Natural killer cell (primary cell): ENCODE measurements around the gene MAGEA8. TPM values are rescaled to one million over a fixed set of nuclear protein-coding genes. Genes with fewer than 3 reads are reported as not detected.
"Not testable (repeated sequence)": the region's sequence is repeated elsewhere in the genome, so short reads cannot be mapped to it uniquely, and the experiment has no call there.

Experiments used
- ATAC-seq, 3 donors: fragments of 150-1000 bp in 2 of 3; fragments of 200-7000 bp in 1 of 3; cut with Tn5 transposase; 1 replicate in 1 of 3; 2 replicates in 2 of 3; pipeline ENCODE4 v1.10.0; 2021; ENCODE audit warnings: mild to moderate bottlenecking in 2 of 3, moderate library complexity in 2 of 3
- DNase-seq, 2 donors: peaks; one replicate each; pipeline versions ENCODE4 v3.0.0 to v3.0.0-alpha.2; 2013 to 2021; ENCODE audit warnings: mixed read lengths in 1 of 2
- H3K27ac ChIP-seq: one replicate; pipeline ENCODE4 v1.5.1; 2013; ENCODE audit warnings: mild to moderate bottlenecking, low read length
- H3K27me3 ChIP-seq: one replicate; pipeline ENCODE4 v1.6.1; 2013; ENCODE audit warnings: low read length; ENCODE audit not compliant: control insufficient read depth, insufficient read depth
- H3K36me3 ChIP-seq: one replicate; pipeline ENCODE4 v1.6.1; 2013; ENCODE audit warnings: low read length; ENCODE audit not compliant: control insufficient read depth, insufficient read depth
- H3K4me1 ChIP-seq: one replicate; pipeline ENCODE4 v1.6.1; 2013; ENCODE audit warnings: low read length; ENCODE audit not compliant: control insufficient read depth, insufficient read depth
- H3K4me3 ChIP-seq: one replicate; pipeline ENCODE4 v1.5.1; 2013; ENCODE audit warnings: low read length
- H3K9me3 ChIP-seq: one replicate; pipeline ENCODE4 v1.6.1; 2013; ENCODE audit warnings: low read length; ENCODE audit not compliant: control insufficient read depth, insufficient read depth
- H3K27ac Mint-ChIP-seq, 2 donors: one replicate each; pipeline ENCODE4 v1.8.0; 2022; ENCODE audit warnings: mild to moderate bottlenecking in 2 of 2, mixed read lengths in 2 of 2, moderate library complexity in 1 of 2
- H3K27me3 Mint-ChIP-seq, 2 donors: one replicate each; pipeline ENCODE4 v1.8.0; 2022; ENCODE audit warnings: low read depth in 2 of 2, mixed read lengths in 2 of 2
- H3K36me3 Mint-ChIP-seq: one replicate; pipeline ENCODE4 v1.8.0; 2022; ENCODE audit warnings: mixed read lengths
- H3K4me1 Mint-ChIP-seq, 2 donors: one replicate each; pipeline ENCODE4 v1.8.0; 2022; ENCODE audit warnings: mixed read lengths in 2 of 2
- H3K4me3 Mint-ChIP-seq: one replicate; pipeline ENCODE4 v1.8.0; 2022; ENCODE audit warnings: mild to moderate bottlenecking, moderate library complexity, mixed read lengths
- H3K9me3 Mint-ChIP-seq, 2 donors: one replicate each; pipeline ENCODE4 v1.8.0; 2022; ENCODE audit warnings: mixed read lengths in 2 of 2
- CTCF ChIP-seq: fragments of 200-600 bp; IDR thresholded peaks from one replicate; pipeline ENCODE4 v1.8.0; 2022; ENCODE audit warnings: antibody characterized with exemption
- WGBS: methylation state at CpG from one replicate; pipeline ENCODE4 v1.1.7; 2013; ENCODE audit warnings: missing lambda C conversion rate; ENCODE audit not compliant: insufficient coverage; 5-methylcytosine and 5-hydroxymethylcytosine counted together
- intact Hi-C: fragments of 100-400 bp; cut with micrococcal nuclease; formaldehyde crosslinking; loops from one replicate; pipeline ENCODE4 v1.14.2; 2022
- total RNA-seq, 4 donors: library from RNA; stranded (reverse); fragments of 120-200 nt in 1 of 4; gene quantifications; one replicate each; pipeline versions ENCODE4 v1.2.3 to v1.2.4, GENCODE V29; 2013 to 2022

The MAGEA8 gene
- not detected for total RNA-seq
- total RNA-seq (2013): not detected

- no peaks in the 10 kb centered on the region for H3K9me3 ChIP-seq
- H3K4me3 Mint-ChIP-seq: no peak within 1 kb of the TSS
- ATAC-seq (peak in 1 of 3 donors; percentile 37), DNase-seq (peak in 1 of 2 donors; percentile 3)
- no peak within 1 kb of the TSS for H3K27ac Mint-ChIP-seq
- no peak for TF ChIP-seq CTCF
- no peaks in the 10 kb centered on the region for H3K36me3 Mint-ChIP-seq
- no peak within 1 kb of the TSS for H3K4me3 ChIP-seq
- H3K9me3 Mint-ChIP-seq: no peaks in the 10 kb centered on the region
- H3K4me1 ChIP-seq: peaks cover 15% of the 10 kb centered on the region
- no peak within 1 kb of the TSS for H3K27ac ChIP-seq
- 97% methylated on average over 28 of the region's 33 CpGs for WGBS
- no peaks in the 10 kb centered on the region for H3K36me3 ChIP-seq
- H3K4me1 Mint-ChIP-seq: peaks cover 7 to 10% of the 10 kb centered on the region in 2 donors
- H3K27me3 ChIP-seq: no peaks in the 10 kb centered on the region
- intact Hi-C loops: no loop called here
- H3K27me3 Mint-ChIP-seq: peaks cover 4 to 18% of the 10 kb centered on the region in 2 donors
Measured at GRCh38 chrX:149881081-149881711, at the start of gene MAGEA8. TSS of gene MAGEA8 (plus strand) at chrX:149881183. CDS start at chrX:149884273, 3,090 bp downstream.

DNA sequence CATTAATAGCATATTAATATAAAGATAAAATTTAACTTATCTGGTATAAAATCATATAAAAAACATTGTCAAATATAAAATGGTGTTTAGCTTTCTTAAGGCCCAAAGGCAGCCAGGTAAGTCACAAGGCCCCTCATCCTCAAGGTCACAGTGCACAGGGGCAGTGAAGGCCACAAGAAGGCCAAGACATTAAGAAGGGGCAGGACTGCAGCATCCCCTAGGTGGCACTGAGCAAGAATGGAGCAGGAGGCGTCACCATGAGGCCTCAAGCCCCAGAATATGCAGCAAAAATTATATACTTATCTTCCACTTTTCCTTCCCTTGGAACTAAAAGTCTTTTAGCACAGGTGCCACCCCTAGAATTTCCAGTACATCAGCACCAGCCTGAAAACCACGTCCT is 49.5 kb upstream of the MAGEA8 start:
- H3K27ac ChIP-seq: no peak overlapping the region
- intact Hi-C loops: no loop called here
- WGBS: 69% methylated on average over 2 of the region's 2 CpGs
- H3K27me3 ChIP-seq: no peaks in the 10 kb centered on the region
- H3K9me3 Mint-ChIP-seq: no peaks in the 10 kb centered on the region
- peaks cover 0 to 6% of the 10 kb centered on the region in 2 donors for H3K27me3 Mint-ChIP-seq
- DNase-seq (peak in 1 of 2 donors; percentile 11), ATAC-seq (no peak)
- no peak overlapping the region for H3K4me3 Mint-ChIP-seq
- peak overlapping the region; percentile 1 to 47 for H3K27ac Mint-ChIP-seq
- H3K4me1 Mint-ChIP-seq: peaks cover 37 to 49% of the 10 kb centered on the region in 2 donors
- H3K36me3 Mint-ChIP-seq: no peaks in the 10 kb centered on the region
- TF ChIP-seq CTCF: no peak
- no peaks in the 10 kb centered on the region for H3K9me3 ChIP-seq
- peaks cover 23% of the 10 kb centered on the region for H3K4me1 ChIP-seq
- H3K36me3 ChIP-seq: no peaks in the 10 kb centered on the region
- H3K4me3 ChIP-seq: no peak overlapping the region

GRCh38 chrX:149836728-149837127 is 44.3 kb upstream of the MAGEA8 start:
- H3K27me3 ChIP-seq, H3K36me3 ChIP-seq, H3K27ac Mint-ChIP-seq, H3K9me3 ChIP-seq, H3K27ac ChIP-seq, intact Hi-C loops, H3K4me3 Mint-ChIP-seq, DNase-seq, H3K27me3 Mint-ChIP-seq, ATAC-seq, H3K4me3 ChIP-seq, H3K4me1 ChIP-seq, H3K9me3 Mint-ChIP-seq, H3K36me3 Mint-ChIP-seq: not testable (repeated sequence)
- H3K4me1 Mint-ChIP-seq: peaks cover 6 to 12% of the 10 kb centered on the region in 2 donors
- WGBS: 79% methylated on average over 2 of the region's 5 CpGs

GRCh38 chrX:149837167-149837566 is 43.8 kb upstream of the MAGEA8 start:
- ATAC-seq: no peak
- Mint-ChIP-seq H3K27ac (no peak overlapping the region), H3K4me3 (no peak overlapping the region), H3K36me3 (no peaks in the 10 kb centered on the region), H3K4me1 (peaks cover 6 to 8% of the 10 kb centered on the region in 2 donors), H3K9me3 (no peaks in the 10 kb centered on the region), H3K27me3 (peaks cover 0 to 6% of the 10 kb centered on the region in 2 donors)
- DNase-seq: no peak
- Histone ChIP-seq H3K4me1 (no peaks in the 10 kb centered on the region), H3K27ac (no peak overlapping the region), H3K4me3 (no peak overlapping the region), H3K9me3 (no peaks in the 10 kb centered on the region), H3K36me3 (no peaks in the 10 kb centered on the region), H3K27me3 (no peaks in the 10 kb centered on the region)
- no peak for TF ChIP-seq CTCF
- intact Hi-C loops: no loop called here
